ENCODE measurements around the gene HS1BP3.

HS1BP3 gene

GRCh38 chr2:20643060-20643459, 7.8 kb downstream of the HS1BP3 start:
- Histone ChIP-seq H2AFZ (ENCODE audit: low read depth) (no peak overlapping the region), H3K4me1 (ENCODE audit: low read depth, poor library complexity, severe bottlenecking) (no peaks in the 10 kb centered on the region), H3K9ac (no peak overlapping the region), H3K27ac (no peak overlapping the region), H3K27me3 (ENCODE audit: insufficient read depth, low read depth) (no peaks in the 10 kb centered on the region), H3K4me3 (IDR thresholded peaks at IDR 0.05; ENCODE audit: insufficient read depth, low read depth, low read length) (no peak overlapping the region), H3K79me2 (ENCODE audit: insufficient read depth, low read depth) (no peaks in the 10 kb centered on the region), H3K4me2 (no peak overlapping the region), H3K36me3 (ENCODE audit: insufficient read depth) (no peaks in the 10 kb centered on the region), H4K20me1 (ENCODE audit: insufficient read depth) (no peaks in the 10 kb centered on the region)
- TF ChIP-seq CTCF (conservative IDR thresholded peaks at IDR 0.05; ENCODE audit: low read depth, low read length), result no peak

- no peak overlapping the region for H3K9ac ChIP-seq
- no peaks in the 10 kb centered on the region for H3K4me1 ChIP-seq (ENCODE audit: low read depth, poor library complexity, severe bottlenecking)
- no peaks in the 10 kb centered on the region for H3K27me3 ChIP-seq (ENCODE audit: insufficient read depth, low read depth)
- H3K27ac ChIP-seq, result no peak overlapping the region
- H4K20me1 ChIP-seq (ENCODE audit: insufficient read depth), result no peaks in the 10 kb centered on the region
- no peak overlapping the region for H2AFZ ChIP-seq (ENCODE audit: low read depth)
- H3K79me2 ChIP-seq (ENCODE audit: insufficient read depth, low read depth), result no peaks in the 10 kb centered on the region
- peak; percentile 90 for TF ChIP-seq CTCF (conservative IDR thresholded peaks at IDR 0.05; ENCODE audit: low read depth, low read length)
- no peak overlapping the region for H3K4me2 ChIP-seq
- H3K4me3 ChIP-seq (IDR thresholded peaks at IDR 0.05; ENCODE audit: insufficient read depth, low read depth, low read length), result no peak overlapping the region
- no peaks in the 10 kb centered on the region for H3K36me3 ChIP-seq (ENCODE audit: insufficient read depth)
These were observed 8.6 kb downstream of the HS1BP3 start for GRCh38 chr2:20642055-20642971.

GRCh38 chr2:20641123-20641985, 9.5 kb downstream of the HS1BP3 start:
- no peak overlapping the region for H3K27ac ChIP-seq
- no peaks in the 10 kb centered on the region for H3K4me1 ChIP-seq (ENCODE audit: low read depth, poor library complexity, severe bottlenecking)
- no peaks in the 10 kb centered on the region for H4K20me1 ChIP-seq (ENCODE audit: insufficient read depth)
- H3K27me3 ChIP-seq (ENCODE audit: insufficient read depth, low read depth), result no peaks in the 10 kb centered on the region
- H3K4me3 ChIP-seq (IDR thresholded peaks at IDR 0.05; ENCODE audit: insufficient read depth, low read depth, low read length), result no peak overlapping the region
- TF ChIP-seq CTCF (conservative IDR thresholded peaks at IDR 0.05; ENCODE audit: low read depth, low read length), result no peak
- H3K36me3 ChIP-seq (ENCODE audit: insufficient read depth), result no peaks in the 10 kb centered on the region
- H2AFZ ChIP-seq (ENCODE audit: low read depth), result no peak overlapping the region
- H3K4me2 ChIP-seq, result no peak overlapping the region
- no peak overlapping the region for H3K9ac ChIP-seq
- no peaks in the 10 kb centered on the region for H3K79me2 ChIP-seq (ENCODE audit: insufficient read depth, low read depth)

GRCh38 chr2:20640411-20641122, 10.3 kb downstream of the HS1BP3 start:
- no peaks in the 10 kb centered on the region for H3K27me3 ChIP-seq (ENCODE audit: insufficient read depth, low read depth)
- H2AFZ ChIP-seq (ENCODE audit: low read depth), result no peak overlapping the region
- H4K20me1 ChIP-seq (ENCODE audit: insufficient read depth), result no peaks in the 10 kb centered on the region
- no peak overlapping the region for H3K4me3 ChIP-seq (IDR thresholded peaks at IDR 0.05; ENCODE audit: insufficient read depth, low read depth, low read length)
- no peaks in the 10 kb centered on the region for H3K4me1 ChIP-seq (ENCODE audit: low read depth, poor library complexity, severe bottlenecking)
- H3K27ac ChIP-seq, result no peak overlapping the region
- TF ChIP-seq CTCF (conservative IDR thresholded peaks at IDR 0.05; ENCODE audit: low read depth, low read length), result no peak
- no peaks in the 10 kb centered on the region for H3K79me2 ChIP-seq (ENCODE audit: insufficient read depth, low read depth)
- H3K9ac ChIP-seq, result no peak overlapping the region
- no peak overlapping the region for H3K4me2 ChIP-seq
- H3K36me3 ChIP-seq (ENCODE audit: insufficient read depth), result no peaks in the 10 kb centered on the region

All from KMS-11 (cell line).